ENCODE results near the gene HCFC1R1. TPM values are rescaled to one million over a fixed set of nuclear protein-coding genes. Genes with fewer than 3 reads are reported as not detected.

HCFC1R1 gene
- total RNA-seq, 2 donors from 2014 or later = 49.8 to 59.1 TPM

DNA sequence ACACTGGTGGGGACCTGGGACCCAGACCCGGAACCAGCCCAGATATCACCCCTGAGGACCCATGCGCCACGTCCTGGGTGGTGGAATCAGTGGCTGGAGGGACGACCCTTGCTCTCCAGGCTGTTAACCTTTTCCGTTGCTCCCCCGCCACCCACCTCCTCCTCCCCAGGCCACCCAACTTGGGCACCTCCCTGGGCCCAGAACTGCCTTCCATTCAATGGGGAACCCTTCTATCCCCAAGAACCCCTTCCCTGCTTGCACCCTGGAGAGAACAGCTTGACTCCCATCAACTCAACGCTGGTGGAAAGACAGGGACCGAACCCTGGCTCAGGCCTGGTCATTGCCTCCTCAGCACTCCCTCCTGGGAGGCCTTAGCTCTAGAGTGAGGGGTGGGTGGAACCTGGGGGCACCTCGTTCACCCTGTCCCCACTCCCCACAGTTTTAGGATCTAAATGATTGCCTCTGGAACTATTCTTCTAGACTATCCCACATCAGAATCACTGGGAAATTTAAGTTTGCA, 36.0 kb upstream of the HCFC1R1 start:
- DNase-seq = no peak
- Histone ChIP-seq H3K4me3 (ENCODE audit: low read length) (peak overlapping the region; percentile 81), H3K27ac (ENCODE audit: low read depth, low read length) (no peak overlapping the region), H3K27me3 (ENCODE audit: control insufficient read depth, insufficient read depth, low read length, poor library complexity, severe bottlenecking) (peaks cover 4% of the 10 kb centered on the region), H3K36me3 (ENCODE audit: control insufficient read depth, insufficient read depth, low read length) (no peaks in the 10 kb centered on the region), H3K9me3 (ENCODE audit: control insufficient read depth, low read length) (no peaks in the 10 kb centered on the region), H3K9ac (ENCODE audit: extremely low read depth, low read length, poor library complexity, severe bottlenecking) (peak overlapping the region; percentile 25), H3K4me1 (ENCODE audit: control insufficient read depth, insufficient read depth, low read length) (no peaks in the 10 kb centered on the region)
- Mint-ChIP-seq H3K9me3 (no peaks in the 10 kb centered on the region), H3K4me1 (peaks cover 7% of the 10 kb centered on the region), H3K27ac (peak overlapping the region; percentile 94), H3K27me3 (ENCODE audit: insufficient read depth) (peaks cover 24% of the 10 kb centered on the region), H3K4me3 (peak overlapping the region; percentile 72), H3K36me3 (ENCODE audit: low read depth) (peaks cover 6% of the 10 kb centered on the region)
- 76 to 84% methylated on average over 5 to 9 of the region's 9 CpGs for WGBS, 2 experiments (ENCODE audit: insufficient coverage in 1 of 2, insufficient read length in 1 of 2)
- no peak for TF ChIP-seq CTCF (conservative IDR thresholded peaks at IDR 0.05)

DNA sequence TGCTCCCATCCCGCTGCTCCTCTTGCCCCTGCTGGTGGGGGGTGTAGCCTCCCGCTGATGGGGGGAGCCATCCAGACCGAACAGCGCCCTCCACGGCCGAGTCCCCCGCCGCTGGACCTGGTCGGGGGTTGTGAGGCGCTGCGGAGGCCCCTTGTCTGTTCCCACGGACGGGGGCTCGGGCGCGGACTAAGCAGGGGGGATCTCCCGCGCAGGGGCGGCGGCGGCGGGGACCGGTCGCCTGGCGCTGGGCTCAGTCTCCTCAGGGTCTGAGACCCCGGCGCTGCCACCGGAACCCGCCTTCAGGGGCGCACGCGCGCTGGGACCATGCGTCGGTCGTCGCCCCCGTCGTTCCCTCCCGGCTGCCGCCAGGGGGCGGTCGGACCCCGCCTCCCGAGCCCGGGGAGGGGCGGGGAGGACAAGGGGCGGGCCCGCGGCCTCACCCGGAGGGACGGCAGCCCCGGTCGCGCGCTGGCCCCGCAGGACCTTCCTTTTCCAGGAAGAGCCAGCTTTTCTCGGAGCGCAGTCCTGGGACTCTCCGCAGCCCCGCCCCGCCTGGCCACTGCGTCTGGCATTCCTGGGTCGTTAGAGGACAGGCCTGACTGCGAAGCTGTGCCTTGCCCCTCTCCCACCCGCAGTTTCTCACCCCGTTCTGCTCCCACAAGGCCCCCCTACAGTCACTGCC, 35.4 kb upstream of the HCFC1R1 start:
- Mint-ChIP-seq H3K36me3 (ENCODE audit: low read depth) (peaks cover 9% of the 10 kb centered on the region), H3K9me3 (no peaks in the 10 kb centered on the region), H3K27ac (peak overlapping the region; percentile 94), H3K27me3 (ENCODE audit: insufficient read depth) (peaks cover 27% of the 10 kb centered on the region), H3K4me3 (peak overlapping the region; percentile 72), H3K4me1 (peaks cover 7% of the 10 kb centered on the region)
- no peak overlapping the region for H3K27ac ChIP-seq (ENCODE audit: low read depth, low read length)
- peak overlapping the region; percentile 25 for H3K9ac ChIP-seq (ENCODE audit: extremely low read depth, low read length, poor library complexity, severe bottlenecking)
- 0 to 1% methylated on average over 18 to 67 of the region's 67 CpGs for WGBS, 2 experiments (ENCODE audit: insufficient coverage in 1 of 2, insufficient read length in 1 of 2)
- H3K4me1 ChIP-seq (ENCODE audit: control insufficient read depth, insufficient read depth, low read length) = no peaks in the 10 kb centered on the region
- DNase-seq = peak; percentile 97
- peak overlapping the region; percentile 81 for H3K4me3 ChIP-seq (ENCODE audit: low read length)
- no peaks in the 10 kb centered on the region for H3K9me3 ChIP-seq (ENCODE audit: control insufficient read depth, low read length)
- peak; percentile 91 for TF ChIP-seq CTCF (conservative IDR thresholded peaks at IDR 0.05)
- peaks cover 4% of the 10 kb centered on the region for H3K27me3 ChIP-seq (ENCODE audit: control insufficient read depth, insufficient read depth, low read length, poor library complexity, severe bottlenecking)
- H3K36me3 ChIP-seq (ENCODE audit: control insufficient read depth, insufficient read depth, low read length) = no peaks in the 10 kb centered on the region

DNA sequence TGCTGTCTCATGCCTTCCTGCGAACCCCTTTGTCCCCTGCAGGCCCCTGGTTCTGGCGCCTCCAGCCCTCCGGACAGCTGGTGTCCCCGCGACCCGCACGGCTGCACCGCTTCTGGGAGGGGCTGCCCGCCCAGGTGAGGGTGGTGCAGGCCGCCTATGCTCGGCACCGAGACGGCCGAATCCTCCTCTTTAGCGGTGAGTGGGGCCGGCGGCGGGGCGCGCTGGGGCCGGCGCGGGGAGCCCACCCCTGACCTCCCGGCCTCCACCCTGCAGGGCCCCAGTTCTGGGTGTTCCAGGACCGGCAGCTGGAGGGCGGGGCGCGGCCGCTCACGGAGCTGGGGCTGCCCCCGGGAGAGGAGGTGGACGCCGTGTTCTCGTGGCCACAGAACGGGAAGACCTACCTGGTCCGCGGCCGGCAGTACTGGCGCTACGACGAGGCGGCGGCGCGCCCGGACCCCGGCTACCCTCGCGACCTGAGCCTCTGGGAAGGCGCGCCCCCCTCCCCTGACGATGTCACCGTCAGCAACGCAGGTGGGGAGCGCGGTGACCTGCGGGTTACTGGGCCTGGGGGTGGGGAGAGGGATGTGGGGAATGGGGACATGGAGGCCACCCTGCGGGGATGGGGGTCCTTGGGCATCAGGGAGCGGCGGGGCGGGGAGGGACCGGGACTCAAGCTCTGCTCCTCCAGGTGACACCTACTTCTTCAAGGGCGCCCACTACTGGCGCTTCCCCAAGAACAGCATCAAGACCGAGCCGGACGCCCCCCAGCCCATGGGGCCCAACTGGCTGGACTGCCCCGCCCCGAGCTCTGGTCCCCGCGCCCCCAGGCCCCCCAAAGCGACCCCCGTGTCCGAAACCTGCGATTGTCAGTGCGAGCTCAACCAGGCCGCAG, 34.6 kb upstream of the HCFC1R1 start:
- Histone ChIP-seq H3K27me3 (ENCODE audit: control insufficient read depth, insufficient read depth, low read length, poor library complexity, severe bottlenecking) (peaks cover 4% of the 10 kb centered on the region), H3K9me3 (ENCODE audit: control insufficient read depth, low read length) (no peaks in the 10 kb centered on the region), H3K36me3 (ENCODE audit: control insufficient read depth, insufficient read depth, low read length) (no peaks in the 10 kb centered on the region), H3K27ac (ENCODE audit: low read depth, low read length) (no peak overlapping the region), H3K9ac (ENCODE audit: extremely low read depth, low read length, poor library complexity, severe bottlenecking) (peak overlapping the region; percentile 25), H3K4me1 (ENCODE audit: control insufficient read depth, insufficient read depth, low read length) (no peaks in the 10 kb centered on the region), H3K4me3 (ENCODE audit: low read length) (peak overlapping the region; percentile 77)
- no peaks in the 10 kb centered on the region for H3K9me3 Mint-ChIP-seq
- peak; percentile 47 for TF ChIP-seq CTCF (conservative IDR thresholded peaks at IDR 0.05)
- no peak overlapping the region for H3K27ac Mint-ChIP-seq
- peaks cover 7% of the 10 kb centered on the region for H3K4me1 Mint-ChIP-seq
- H3K36me3 Mint-ChIP-seq (ENCODE audit: low read depth) = peaks cover 14% of the 10 kb centered on the region
- peak; percentile 90 for DNase-seq
- peaks cover 30% of the 10 kb centered on the region for H3K27me3 Mint-ChIP-seq (ENCODE audit: insufficient read depth)
- WGBS, 2 experiments (ENCODE audit: insufficient coverage in 1 of 2, insufficient read length in 1 of 2) = 18 to 49% methylated on average over 29 to 77 of the region's 77 CpGs
- peak overlapping the region; percentile 72 for H3K4me3 Mint-ChIP-seq
